HG03045 (cell line): Measurements from ENCODE around the gene NEIL3.
"Not testable (repeated sequence)": the region's sequence is repeated elsewhere in the genome, so short reads cannot be mapped to it uniquely, and the experiment has no call there.

Experiments used
- ATAC-seq: cut with Tn5 transposase; IDR thresholded peaks from one replicate; pipeline ENCODE4 v1.9.1; 2021; ENCODE audit warnings: mild to moderate bottlenecking, moderate library complexity; ENCODE audit not compliant: unreplicated experiment

NEIL3 gene

DNA sequence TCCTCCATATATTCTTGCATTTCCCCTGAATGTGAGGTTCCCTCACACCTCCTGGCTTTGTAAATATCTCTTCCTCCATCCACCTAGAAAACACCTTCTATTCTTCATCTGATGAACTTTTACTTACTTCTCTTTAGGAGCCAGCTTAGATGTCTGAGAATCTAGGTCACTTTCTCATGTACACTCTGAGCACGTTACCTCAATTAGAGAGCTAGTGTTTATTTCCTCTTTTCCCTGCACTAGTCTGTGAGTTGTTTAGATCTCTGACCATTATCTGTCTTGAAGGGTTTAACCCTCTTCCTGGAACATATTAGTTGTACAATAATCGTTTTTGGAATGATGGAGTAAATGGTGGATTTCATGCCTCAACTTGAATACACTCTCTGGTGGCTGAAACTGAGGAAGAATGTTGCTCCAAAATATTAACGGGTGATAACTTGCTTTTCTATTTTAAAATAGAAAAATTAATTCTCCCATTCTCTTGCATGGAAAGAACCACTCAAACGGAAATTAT is 8.5 kb upstream of the NEIL3 start:
- ATAC-seq: no peak

DNA sequence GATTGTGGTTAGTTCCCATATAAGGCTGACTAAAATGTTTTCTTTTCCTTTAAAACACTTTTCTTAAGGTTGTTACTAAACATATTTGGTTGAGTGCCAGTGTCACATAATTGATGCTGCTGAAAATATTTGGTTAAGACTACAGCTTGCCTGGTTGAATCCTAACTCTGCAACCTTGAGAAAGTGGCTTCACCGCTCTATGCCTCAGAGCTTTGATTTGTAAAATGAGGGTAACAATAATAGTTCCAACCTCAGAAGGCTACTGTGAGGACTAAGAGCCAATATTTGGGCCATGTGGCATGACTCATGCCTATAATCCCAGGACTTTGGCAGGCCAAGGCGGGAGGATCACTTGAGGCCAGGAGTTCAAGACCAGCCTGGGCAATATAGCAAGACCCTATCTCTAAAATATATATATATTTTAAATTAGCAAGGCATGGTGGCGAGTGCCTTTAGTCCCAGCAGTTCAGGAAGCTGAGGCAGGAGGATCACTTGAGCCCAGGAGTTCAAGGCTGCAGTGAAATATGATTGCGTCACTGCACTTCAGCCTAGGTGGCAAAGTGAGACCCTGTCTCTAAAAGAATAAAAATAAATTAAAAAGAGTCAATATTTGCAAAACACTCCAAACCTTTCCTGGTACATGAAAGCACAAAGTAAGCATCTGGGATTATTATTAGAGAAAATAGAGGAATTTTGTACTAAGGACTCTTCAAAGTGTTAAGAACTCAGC is 7.1 kb upstream of the NEIL3 start:
- ATAC-seq: no peak

DNA sequence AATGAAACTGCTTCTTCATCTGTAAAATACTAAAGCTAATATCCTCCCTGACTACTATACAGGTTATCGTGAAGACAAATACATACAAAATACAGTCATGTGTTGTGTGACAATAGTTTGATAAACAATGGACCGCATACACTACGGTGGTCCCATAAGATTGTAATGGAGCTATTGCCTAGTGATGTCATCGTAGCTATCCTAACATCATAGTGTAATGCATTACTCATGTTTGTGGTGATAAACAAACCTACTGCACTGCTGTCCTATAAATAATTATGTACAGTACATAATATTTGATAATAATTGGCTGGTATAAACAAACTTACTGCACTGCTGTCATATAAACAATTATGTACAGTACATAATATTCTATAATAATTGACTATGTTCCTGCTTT is 5.6 kb upstream of the NEIL3 start:
- ATAC-seq: no peak

DNA sequence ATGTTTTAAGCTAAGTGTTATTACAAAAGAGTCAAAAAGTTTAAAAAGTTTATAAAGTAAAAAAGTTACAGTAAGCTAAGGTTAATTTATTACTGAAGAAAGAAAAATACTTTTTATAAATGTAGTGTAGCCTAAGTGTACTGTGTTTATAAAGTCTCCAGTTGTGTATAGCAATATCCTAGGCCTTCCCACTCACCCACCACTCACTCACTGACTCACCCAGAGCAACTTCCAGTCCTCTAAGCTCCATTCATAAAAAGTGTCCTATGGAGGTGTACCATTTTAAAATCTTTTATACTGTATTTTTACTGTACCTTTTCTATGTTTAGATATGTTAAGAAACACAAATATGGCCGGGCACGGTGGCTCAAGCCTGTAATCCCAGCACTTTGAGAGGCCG is 4.8 kb upstream of the NEIL3 start:
- not testable (repeated sequence) for ATAC-seq

DNA sequence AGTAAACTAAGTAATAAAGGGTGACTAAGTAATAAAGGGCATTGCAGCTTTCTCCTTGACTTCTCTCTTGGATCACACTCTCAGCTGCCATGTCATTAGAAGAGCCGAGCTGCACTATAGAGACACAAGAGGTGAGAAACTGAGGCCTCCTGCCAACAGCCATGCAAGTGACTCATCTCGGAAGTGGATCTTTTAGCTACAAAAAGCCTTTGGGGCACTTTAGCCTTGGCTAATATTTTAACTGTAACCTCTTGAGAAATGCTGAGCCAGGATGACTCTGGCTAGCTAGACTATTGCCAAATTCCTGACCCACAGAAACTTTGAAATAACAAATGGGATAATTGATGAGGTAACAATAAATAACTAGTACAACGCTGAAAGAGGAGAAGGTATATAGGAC is 1.5 kb upstream of the NEIL3 start:
- no peak for ATAC-seq

DNA sequence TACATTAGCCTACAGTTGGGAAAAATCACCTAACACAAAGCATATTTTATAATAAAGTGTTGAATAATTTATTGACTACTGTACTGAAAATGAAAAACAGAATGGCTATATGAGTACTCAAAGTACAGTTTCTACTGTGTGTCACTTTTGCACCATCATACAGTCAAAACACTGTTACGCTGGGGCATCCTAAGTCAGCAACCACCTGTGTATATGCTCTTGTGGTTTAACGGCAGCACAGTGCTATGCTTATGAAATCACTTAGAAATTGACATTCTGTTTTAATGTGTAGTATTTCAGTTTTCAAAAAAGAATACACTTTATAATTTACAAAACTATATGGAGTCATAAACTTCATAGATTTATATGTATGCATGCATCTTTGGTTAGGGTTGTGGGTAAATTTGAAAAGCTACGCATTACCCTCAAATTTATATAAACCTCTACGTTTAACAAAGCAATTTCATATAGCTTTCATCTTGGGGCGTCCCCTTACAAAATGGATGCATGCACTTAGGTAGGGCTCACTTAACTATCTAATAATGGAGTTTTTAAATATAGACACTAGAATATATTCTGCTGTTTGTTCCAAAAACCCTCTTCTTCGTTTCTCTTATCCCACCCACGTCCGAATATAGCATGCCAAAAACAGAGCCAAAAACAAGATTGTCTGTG is 690 bp upstream of the NEIL3 start:
- no peak for ATAC-seq

DNA sequence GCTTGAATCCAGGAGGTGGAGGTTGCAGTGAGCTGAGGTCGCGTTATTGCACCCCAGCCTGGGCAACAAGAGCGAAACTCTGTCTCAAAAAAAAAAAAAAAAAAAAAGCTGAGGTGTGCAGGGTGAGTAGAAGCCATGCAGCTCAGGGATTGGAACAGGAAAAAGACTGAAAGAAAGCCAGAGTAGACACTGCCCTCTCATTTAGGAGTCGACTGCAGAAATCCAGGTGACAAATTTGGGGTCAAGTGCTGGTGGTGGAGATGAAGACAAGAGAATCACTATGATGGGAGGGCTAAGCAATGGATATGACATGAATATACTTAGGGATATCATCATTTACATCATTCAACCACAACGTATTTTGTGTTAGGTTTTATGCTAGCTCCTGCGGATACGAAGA is 1.9 kb downstream of the NEIL3 start:
- no peak for ATAC-seq

DNA sequence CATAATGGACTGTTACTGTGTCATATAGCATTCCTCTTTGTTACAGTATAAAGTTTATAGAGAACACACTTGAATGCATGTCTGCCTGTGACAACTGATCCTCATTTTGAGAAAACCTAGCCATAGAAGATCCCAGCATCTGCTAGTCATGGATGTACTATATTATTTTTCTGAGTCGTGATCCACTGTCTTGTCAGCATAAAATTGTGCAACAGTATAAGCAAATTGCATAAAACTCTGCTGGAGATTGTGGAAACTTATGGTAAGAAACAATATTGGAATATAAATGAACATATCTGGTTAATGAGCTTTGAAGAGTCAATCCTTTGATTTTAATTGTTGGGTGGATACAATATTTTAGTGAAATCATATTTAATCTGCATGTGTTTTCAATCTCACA is 3.6 kb downstream of the NEIL3 start:
- no peak for ATAC-seq

DNA sequence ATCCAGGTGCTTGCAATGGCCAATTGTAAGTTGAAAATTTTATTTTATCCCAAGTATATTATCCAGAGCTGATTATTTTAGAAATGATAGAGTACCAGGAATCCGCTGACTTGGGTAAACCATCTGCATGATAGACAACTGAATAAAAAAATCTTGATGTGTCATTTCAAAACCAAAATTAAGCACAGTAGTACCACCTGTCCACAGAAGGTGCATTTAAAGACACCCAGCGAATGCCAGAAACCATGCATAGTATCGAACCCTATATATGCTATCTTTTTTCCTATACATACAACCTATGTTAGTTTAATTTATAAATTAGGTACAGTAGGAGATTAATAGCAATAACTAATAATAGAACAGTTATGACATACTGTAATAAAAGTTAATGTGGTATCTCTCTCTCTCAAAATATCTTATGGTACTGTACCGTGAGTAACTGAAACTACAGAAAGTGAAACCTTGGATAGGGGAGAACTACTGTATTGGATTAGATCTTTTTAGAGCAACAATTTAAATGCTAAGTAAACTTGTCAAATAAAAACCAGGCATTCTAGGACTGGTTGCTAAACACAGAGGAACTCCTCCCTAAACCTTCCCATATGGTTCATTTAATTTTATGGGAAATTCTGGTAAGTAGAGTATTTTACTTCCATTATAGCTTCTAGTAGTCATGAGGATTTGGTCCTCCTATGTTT is 6.2 kb downstream of the NEIL3 start:
- no peak for ATAC-seq

DNA sequence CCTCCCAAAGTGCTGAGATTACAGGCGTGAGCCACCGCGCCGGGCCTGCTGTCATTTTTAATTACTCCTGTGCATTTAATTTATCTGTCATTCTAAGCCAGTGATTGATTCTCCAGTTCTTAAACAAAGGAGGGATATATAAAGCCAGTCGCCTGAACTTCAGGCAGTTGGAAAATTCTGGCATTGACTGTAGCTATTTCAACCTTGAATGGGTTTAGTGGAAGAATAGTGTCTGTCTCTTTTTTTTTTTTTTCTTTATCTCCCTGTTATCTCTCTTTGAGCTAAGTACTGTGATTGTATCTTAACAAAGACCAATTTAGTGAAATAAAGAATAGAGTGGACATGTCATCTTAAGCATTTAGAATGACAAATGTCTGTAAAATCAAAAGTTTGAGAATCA is 11.0 kb downstream of the NEIL3 start:
- no peak for ATAC-seq

DNA sequence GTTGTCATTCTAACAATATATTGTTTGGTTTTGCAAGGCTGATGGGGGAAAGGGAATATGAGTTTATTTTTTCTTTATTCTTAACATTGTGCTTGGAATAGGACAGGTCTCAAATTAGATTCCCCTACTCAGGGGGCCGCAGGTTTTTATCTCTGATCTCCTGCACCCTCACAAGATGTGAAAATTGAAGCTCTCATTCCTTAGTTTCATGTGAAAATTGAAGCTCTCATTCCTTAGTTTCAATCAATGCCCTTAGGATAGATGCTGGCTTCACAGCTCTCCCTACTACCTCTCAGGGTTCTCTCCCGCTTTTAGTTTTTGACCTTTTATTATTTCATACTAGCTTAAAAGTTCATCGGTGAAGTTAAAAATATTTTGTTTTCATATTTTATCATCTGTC is 12.0 kb downstream of the NEIL3 start:
- no peak for ATAC-seq

DNA sequence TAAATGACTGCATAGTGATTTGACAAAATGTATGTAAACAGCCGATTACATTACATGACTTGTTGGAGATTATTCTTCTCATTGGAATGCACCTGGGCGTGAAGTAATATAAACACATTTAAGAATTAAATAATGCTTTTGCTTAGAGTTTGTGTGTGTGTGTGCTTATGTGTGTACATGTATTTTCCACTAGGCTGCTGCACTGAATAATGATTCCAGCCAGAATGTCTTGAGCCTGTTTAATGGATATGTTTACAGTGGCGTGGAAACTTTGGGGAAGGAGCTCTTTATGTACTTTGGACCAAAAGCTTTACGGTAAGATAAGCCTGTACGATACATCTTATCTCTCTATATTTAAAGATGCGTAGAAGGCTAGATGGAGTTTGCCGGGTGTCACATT is 12.6 kb downstream of the NEIL3 start:
- no peak for ATAC-seq

DNA sequence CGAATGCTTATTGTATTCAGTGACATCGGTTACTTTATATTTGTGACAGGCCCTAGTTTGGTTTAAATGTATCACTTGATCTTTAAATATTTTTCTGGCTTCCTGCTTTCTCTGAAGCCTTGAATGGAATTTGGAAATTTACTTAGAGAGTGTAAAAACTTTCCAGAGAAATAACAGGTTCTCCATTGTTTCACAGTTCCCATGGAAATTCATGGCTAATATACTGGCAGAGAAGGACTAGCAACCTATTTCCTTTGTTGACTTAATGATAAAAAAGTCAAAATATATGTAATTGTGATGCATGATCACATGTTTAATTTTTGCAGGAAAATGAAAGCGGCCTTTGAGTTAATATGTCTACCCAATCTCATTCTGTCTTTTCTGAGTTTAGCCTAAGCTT is 13.2 kb downstream of the NEIL3 start:
- no peak for ATAC-seq

DNA sequence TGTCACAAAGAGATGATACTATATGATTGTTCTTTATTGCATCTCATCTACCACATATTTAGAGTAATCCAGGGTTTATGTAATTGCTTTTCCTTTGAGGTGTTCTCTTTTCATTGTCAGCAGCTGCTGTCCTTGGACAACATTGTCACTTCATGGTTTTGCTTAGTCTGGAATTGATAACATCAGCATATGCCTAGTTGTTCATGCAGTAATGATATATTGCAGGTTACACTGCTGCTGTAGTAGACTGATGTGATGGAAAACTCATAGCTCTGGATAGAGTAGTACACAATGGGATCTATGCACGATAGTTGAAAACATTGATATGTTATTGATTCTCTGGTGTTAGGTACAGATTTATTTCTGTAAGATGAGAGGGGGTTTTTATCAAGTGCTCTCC is 13.7 kb downstream of the NEIL3 start:
- ATAC-seq: no peak

DNA sequence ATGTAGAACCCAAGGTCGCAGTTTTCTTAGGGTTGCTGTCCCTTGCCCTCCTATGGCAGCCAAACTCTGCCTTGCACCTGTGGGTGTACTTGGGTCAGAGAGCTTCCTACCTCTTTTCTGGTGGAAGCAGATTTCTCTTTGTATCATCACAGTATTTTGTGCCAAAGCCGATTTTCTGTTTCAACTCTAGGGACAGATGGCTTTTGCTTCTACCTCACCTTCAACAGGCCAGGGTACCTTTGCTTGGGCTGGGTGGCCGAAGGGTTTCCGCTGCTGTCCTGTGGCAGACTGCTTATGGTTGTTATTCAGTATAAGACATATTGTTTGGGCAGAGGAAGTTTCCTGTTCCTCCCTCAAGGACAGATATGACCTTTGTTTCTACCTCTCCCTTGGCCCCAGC is 22.4 kb downstream of the NEIL3 start:
- no peak for ATAC-seq

DNA sequence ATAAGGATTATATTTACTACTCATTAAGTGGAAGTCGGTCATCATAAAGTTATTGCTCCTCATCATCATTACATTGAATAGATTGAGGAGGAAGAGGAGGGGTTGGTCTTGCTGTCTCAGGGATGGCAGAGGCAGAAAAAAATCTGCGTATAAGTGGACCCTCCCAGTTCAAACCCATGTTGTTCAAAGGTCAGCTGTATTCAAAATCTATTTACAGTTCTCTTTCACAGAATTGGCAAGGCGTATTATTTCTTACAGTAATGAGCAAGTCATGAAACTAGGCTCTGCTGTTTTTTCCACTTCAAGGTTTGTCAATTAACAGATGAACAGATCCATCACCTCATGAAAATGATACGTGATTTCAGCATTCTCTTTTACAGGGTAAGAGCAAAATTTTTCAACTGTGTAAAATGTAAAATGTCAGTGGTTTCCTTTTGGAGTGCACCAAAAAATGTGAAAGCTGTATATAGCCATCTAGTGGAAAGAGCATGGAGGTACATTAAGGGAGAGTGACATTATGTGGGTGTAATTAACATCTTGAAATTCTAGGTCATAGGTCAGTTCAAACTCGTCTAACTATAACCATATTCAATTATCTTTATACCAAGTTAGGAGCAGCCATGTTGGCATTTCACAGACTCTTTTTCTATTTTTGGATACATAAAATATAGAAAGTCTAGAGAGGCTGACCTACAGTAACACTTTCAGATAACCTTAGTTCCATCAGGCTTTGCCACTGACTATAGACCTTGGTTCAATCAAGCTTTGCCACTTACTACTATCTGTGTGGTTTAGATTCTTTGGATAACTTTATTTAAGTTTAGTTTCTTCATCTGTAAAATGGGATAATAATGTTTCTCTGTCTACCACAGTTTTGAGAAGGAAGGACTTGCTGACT is 30.1 kb downstream of the NEIL3 start:
- ATAC-seq: peak; percentile 89

DNA sequence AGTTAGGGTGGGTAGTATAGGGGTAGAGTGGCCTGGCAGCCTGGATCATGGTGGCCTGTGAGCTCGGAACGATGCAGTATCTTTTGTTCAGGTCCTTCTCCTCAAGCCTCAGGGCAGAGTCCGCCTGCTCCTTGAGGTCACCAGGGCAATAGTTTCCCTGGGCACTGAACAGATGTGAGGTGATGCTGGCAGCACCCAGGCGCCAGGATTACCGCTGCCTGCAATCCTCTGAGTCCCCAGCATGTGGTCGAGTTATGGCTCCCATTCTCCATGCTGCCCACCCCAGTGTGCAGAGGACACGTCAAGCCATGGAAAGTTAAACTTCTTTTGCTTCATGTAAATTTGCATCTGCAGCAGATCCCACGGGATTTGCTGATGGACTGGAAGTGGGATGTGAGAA is 38.7 kb downstream of the NEIL3 start:
- no peak for ATAC-seq

DNA sequence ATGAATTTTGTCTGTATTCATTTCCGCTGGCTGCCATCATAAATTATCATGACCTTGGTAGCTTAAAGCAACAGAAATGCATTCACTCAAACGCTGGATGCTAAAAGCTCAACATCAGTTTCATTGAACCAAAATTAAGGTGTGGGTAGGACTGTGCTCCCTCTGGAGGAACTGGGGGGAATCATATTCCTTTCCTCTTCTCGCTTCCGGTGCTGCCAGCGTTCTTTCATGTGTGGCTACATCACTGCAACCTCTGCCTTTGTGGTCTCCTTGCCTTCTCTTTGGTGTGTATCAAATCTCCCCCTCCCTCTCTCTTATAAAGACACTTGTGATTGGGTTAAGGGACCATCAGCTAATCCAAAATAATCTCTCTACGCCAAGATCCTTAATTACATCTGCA is 39.5 kb downstream of the NEIL3 start:
- no peak for ATAC-seq

DNA sequence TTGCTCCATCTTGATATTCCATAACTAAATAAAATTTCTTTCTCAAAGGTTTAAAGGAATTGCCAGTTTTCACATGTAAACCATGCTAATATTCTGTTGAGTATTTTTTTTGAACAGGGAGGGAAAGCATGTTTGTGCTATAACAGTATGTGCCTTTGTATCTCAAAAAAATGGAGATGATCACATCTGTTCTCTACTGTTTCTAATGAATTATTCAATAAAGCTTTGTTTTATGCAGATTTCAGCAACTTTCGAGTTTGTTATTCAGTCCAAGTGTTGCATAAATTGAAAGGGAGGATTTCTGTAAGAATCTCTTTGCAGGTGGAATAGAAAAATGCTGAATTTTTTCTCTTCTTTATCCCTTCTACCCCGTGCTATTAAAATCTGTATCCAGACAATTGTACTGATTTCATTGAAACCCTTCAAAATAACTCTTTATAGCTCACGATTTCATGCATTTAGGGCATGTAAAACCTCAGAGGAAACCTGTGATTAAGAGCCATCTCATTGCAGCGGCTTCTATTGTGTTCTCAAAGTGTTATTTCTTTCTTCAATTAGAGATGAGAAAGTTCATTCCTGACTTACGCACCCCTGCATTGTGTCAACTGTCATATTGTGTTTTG is 42.1 kb downstream of the NEIL3 start:
- ATAC-seq: no peak

DNA sequence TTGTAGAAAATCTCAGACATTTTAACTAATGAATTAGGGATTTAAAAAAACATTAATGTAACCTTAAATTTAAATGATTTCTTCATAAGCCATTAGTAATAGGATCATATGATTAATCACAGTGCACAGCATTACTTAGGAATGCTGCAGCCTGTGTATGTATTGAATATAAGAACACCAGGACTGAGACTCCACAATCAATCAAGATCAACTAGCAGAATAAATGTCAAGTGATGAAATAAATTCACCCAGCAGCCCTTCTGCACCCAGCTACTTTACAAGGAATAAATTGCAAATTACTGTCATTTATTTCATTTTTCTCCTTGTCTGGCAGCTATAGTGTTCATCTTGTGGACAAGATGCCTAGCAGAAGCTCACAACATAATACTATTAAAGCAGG is 46.5 kb downstream of the NEIL3 start:
- no peak for ATAC-seq

DNA sequence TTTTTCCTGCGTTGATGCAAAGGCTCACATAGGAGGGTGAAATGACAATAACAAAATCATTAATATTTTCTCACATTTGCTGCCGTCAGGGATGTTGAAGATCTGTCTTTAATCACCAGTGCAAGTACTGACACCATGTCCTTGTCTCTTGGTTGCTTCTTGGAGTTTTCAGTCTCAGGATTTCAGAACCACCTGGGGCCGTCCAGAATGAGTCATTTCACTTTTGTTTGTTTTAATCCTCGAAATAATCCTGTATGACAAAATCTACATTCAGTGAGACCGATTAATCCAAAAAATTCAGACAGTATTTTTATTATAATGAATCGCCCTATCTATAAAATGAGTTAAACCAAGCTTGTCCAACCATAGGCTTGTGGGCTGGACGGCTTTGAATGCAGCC is 47.2 kb downstream of the NEIL3 start:
- no peak for ATAC-seq
